Testis (tissue), 3 donors: ENCODE data around the gene RTF1. TPM values are rescaled to one million over a fixed set of nuclear protein-coding genes. Genes with fewer than 3 reads are reported as not detected.
A peak's percentile ranks its signal among the peaks of the same experiment; 100 is the strongest.

Experiments
- DNase-seq: peaks from one replicate; pipeline ENCODE4 v3.0.0-alpha.2; 2019
- H3K27ac ChIP-seq, 2 donors: fragments of 200-600 bp; sonication (generic); one replicate each; pipeline ENCODE4 v1.5.1; 2019
- H3K27me3 ChIP-seq: fragments of 200-600 bp; sonication (generic); one replicate; pipeline ENCODE4 v1.5.1; 2019
- H3K36me3 ChIP-seq: fragments of 200-600 bp; sonication (generic); one replicate; pipeline ENCODE4 v1.5.1; 2017; ENCODE audit warnings: low read depth; ENCODE audit errors: missing control alignments
- H3K4me1 ChIP-seq: fragments of 200-600 bp; sonication (generic); one replicate; pipeline ENCODE4 v1.5.1; 2019
- H3K4me3 ChIP-seq, 2 donors: fragments of 200-600 bp; sonication (generic); one replicate each; pipeline ENCODE4 v1.5.1; 2017 to 2019
- H3K9me3 ChIP-seq: fragments of 200-600 bp; sonication (generic); one replicate; pipeline ENCODE4 v1.5.1; 2017
- POLR2A ChIP-seq: fragments of 450-650 bp; IDR thresholded peaks from one replicate; pipeline ENCODE4 v1.6.1; 2017; ENCODE audit warnings: antibody characterized with exemption, mild to moderate bottlenecking, moderate library complexity
- WGBS, 2 donors: methylation state at CpG; one replicate each; pipeline ENCODE4 v1.1.5; 2018; 5-methylcytosine and 5-hydroxymethylcytosine counted together
- intact Hi-C: fragments of 100-400 bp; cut with DNase I; formaldehyde crosslinking; loops from one replicate; pipeline ENCODE4 v1.15.1; 2023; ENCODE audit warnings: low total_unique reads
- polyA plus RNA-seq: library from polyadenylated mRNA; stranded (reverse); fragments of 350-450 nt; fragmentation: Illumina TruSeq; extraction: RNeasy Lipid Tissue Mini Kit (QIAGEN cat#74804); gene quantifications from one replicate; pipeline ENCODE4 v1.2.3, GENCODE V29; 2014; ENCODE audit warnings: low read depth, low replicate concordance; ENCODE audit not compliant: insufficient read depth
- total RNA-seq, 2 donors: library from RNA; depleted of rRNA; stranded (reverse); fragments of >200 nt; gene quantifications; one replicate each; pipeline ENCODE4 v1.2.3, GENCODE V29; 2016
- TF ChIP-seq, protein P1 (sequence below), 3 experiments: fragments of 450-650 bp in 2 of 3; fragments of 200-600 bp in 1 of 3; sonication (generic) in 1 of 3; IDR thresholded peaks; one replicate each; pipeline ENCODE4 v1.5.1; 2016 to 2019; ENCODE audit warnings: antibody characterized with exemption in 3 of 3, mild to moderate bottlenecking in 2 of 3, moderate library complexity in 1 of 3

RTF1 gene
- total and polyA plus RNA-seq, 3 donors from 2014 or later: 27.8 to 82.7 (median 56.9) TPM

DNA sequence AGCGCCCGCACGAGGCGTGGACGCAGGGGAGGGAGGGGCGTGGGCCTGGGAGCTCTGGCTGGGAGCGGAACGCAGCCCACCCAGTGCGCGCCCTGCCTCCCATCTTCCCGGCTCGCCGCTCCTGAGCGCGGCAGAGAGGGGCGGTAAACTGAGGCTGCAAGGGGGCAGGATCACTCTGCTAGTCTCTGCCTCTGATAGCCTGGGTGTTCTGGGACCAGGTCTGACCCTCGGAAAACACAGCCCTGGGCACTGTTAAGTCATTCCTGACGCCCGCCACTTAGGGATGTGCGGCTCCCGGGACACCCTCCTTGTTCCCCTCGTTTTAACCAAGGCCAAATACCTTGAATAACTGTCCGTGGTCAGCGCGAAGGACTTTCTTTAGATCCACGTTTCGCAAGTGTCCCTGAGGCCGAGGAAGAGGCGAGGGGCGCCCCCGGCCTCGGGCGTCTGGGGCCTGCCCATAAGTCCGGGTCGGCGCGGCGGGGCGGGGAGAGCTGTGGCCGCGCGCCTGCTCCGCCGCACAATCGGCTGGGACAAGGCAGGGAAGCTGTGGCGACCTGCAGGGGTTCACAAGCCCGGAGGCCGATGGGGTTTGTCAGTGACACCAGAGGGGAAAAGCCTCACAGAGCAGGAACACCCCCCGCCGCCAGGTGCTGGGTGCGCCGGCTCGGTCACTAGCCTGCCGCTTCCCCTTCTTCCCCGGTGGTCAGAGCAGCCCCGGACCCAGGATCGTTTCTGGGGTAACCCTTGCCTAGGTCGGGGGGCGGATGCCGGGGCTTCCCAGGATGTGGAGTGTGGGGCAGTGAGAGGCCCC is 78.2 kb downstream of the RTF1 start:
- Histone ChIP-seq H3K9me3 (no peaks in the 10 kb centered on the region), H3K4me3 (peak overlapping the region in 1 of 2 donors; percentile 43), H3K27ac (no peak overlapping the region), H3K4me1 (peaks cover 17% of the 10 kb centered on the region), H3K27me3 (no peaks in the 10 kb centered on the region), H3K36me3 (no peaks in the 10 kb centered on the region)
- 27 to 28% methylated on average over 13 to 53 of the region's 60 CpGs for WGBS, 2 donors
- no peak for TF ChIP-seq POLR2A
- TF ChIP-seq, protein P1, sequence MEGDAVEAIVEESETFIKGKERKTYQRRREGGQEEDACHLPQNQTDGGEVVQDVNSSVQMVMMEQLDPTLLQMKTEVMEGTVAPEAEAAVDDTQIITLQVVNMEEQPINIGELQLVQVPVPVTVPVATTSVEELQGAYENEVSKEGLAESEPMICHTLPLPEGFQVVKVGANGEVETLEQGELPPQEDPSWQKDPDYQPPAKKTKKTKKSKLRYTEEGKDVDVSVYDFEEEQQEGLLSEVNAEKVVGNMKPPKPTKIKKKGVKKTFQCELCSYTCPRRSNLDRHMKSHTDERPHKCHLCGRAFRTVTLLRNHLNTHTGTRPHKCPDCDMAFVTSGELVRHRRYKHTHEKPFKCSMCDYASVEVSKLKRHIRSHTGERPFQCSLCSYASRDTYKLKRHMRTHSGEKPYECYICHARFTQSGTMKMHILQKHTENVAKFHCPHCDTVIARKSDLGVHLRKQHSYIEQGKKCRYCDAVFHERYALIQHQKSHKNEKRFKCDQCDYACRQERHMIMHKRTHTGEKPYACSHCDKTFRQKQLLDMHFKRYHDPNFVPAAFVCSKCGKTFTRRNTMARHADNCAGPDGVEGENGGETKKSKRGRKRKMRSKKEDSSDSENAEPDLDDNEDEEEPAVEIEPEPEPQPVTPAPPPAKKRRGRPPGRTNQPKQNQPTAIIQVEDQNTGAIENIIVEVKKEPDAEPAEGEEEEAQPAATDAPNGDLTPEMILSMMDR (IDR thresholded peaks at IDR 0.05): no peak
- peak; percentile 15 for DNase-seq
- intact Hi-C loops: no loop called here

DNA sequence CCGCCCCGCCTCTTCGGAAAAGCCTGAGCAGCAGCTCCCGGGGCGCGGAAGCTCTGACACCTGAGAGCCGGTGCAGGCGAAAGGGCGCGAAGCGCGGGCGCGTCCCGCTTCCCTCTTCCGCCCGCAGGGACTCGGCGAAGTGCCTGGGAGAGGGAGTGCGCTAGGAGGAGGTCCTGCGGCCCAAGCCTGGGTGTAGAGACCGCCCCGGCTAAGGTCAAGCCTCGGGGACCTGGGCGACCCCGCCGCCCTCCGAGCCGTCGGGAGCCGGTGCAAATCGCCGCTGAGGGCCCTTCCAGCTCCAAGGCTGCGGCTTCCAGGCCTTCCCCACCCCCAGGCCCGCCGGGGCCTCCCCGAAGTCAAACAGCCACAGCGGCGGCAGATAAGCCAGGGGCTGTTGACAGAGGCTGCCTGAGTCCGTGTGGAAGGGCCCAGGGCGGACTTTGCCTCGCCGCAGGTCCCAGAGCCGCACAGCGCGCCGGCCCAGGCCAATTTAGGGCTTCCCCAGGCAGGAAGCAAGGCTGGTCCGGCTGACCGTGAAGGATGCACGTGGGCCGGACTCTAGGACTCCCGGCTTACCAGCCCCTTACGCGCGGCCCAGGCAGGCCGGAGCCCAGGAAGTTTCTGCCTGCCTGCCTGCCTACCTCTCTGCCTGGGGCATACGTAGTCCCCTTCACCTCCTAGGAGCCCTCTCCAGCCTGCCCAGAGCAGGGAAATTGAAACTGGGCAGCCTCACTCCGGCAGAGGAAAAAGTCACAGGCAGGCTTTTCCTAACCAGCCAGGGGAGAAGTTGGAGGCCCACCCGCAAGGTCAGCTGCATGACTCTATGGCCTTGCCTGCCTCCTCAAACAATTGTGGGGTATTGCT is 79.1 kb downstream of the RTF1 start:
- intact Hi-C loops: no loop called here
- no peak for DNase-seq
- H3K36me3 ChIP-seq: no peaks in the 10 kb centered on the region
- peaks cover 17% of the 10 kb centered on the region for H3K4me1 ChIP-seq
- H3K4me3 ChIP-seq: peak overlapping the region in 1 of 2 donors; percentile 43
- no peaks in the 10 kb centered on the region for H3K27me3 ChIP-seq
- no peak overlapping the region for H3K27ac ChIP-seq
- H3K9me3 ChIP-seq: no peaks in the 10 kb centered on the region
- no peak for TF ChIP-seq POLR2A
- TF ChIP-seq, protein P1 (IDR thresholded peaks at IDR 0.05): no peak
- WGBS, 2 donors: 33 to 49% methylated on average over 3 to 58 of the region's 59 CpGs

DNA sequence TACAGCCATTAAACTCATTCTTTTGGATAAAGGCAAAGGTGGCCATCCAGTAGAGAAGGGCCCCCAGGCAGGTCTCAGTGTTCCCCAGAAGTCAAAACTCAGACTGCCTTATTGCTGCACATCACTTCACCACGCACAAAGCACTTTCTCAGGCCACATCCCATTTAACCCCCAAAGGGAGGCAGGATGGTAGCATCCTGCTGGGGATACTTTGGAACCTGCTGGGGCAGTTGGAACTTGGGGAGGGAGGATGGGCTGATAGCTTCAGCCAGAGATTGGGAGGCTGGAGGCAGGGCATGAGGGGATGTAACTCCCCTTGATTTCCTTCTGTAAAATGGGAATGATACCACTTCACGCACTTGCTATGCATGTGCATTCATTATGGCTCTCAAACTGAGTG is 81.8 kb downstream of the RTF1 start:
- no peak overlapping the region for H3K4me3 ChIP-seq
- TF ChIP-seq, protein P1 (IDR thresholded peaks at IDR 0.05): no peak
- no peak for TF ChIP-seq POLR2A
- H3K36me3 ChIP-seq: no peaks in the 10 kb centered on the region
- DNase-seq: no peak
- H3K27ac ChIP-seq: no peak overlapping the region
- H3K27me3 ChIP-seq: no peaks in the 10 kb centered on the region
- WGBS, 2 donors: 73 to 89% methylated on average over 2 of the region's 2 CpGs
- intact Hi-C loops: no loop called here
- H3K9me3 ChIP-seq: no peaks in the 10 kb centered on the region
- H3K4me1 ChIP-seq: peaks cover 11% of the 10 kb centered on the region

DNA sequence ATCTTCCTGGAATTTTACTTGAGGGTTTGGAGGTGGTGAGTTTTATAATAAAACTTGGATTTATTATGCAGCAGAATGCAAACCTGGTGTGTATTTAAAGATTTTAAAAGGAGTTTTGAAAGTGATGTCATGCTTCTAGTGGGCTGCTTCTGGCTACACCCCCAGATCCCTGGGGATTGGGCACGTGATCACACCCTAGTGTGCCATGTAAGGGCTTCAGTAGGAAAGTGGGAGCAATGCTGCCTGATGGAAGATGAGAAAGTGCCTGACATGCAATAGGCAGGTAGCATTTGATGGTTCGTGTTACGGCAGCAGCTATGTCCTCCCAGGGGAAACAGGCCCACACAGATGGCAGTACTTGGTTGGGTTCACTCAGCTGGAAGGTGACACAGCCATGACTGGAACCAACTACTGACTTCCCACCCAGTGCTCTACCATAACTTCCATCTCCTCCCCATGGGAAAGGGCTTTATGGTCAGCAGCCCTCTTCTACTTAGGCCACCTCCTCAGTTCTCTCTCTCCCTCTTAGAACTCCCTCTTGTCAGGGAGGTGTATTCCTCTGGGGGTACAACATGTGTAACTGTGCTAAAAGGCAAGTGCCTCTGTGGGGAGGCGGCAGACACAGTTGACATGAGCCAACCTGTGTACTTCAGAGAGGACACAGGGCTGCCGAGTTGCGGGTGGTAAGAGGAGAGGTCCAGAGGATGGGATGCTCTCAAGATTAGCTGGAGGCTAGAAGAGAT is 82.4 kb downstream of the RTF1 start:
- WGBS, 2 donors: 91 to 92% methylated on average over 6 of the region's 6 CpGs
- TF ChIP-seq, protein P1 (IDR thresholded peaks at IDR 0.05): no peak
- no peak for TF ChIP-seq POLR2A
- peaks cover 9% of the 10 kb centered on the region for H3K4me1 ChIP-seq
- DNase-seq: no peak
- intact Hi-C loops: no loop called here
- no peaks in the 10 kb centered on the region for H3K27me3 ChIP-seq
- H3K4me3 ChIP-seq: no peak overlapping the region
- H3K27ac ChIP-seq: no peak overlapping the region
- no peaks in the 10 kb centered on the region for H3K9me3 ChIP-seq
- H3K36me3 ChIP-seq: no peaks in the 10 kb centered on the region
